SJSA1 (cell line): Measurements from ENCODE around the gene P2RX7. TPM values are rescaled to one million over a fixed set of nuclear protein-coding genes. Genes with fewer than 3 reads are reported as not detected.
"Not testable (repeated sequence)": the region's sequence is repeated elsewhere in the genome, so short reads cannot be mapped to it uniquely, and the experiment has no call there.

Source experiments
- DNase-seq, 2 experiments: peaks; one replicate each; pipeline ENCODE4 v3.0.0-alpha.2; 2015 to 2020; ENCODE audit warnings: low spot score in 2 of 2, low read depth in 1 of 2
- H3K27ac ChIP-seq: fragments of 250-450 bp; sonication (Bioruptor Pico); 2 replicates; pipeline ENCODE4 v1.5.1; 2020; ENCODE audit warnings: mild to moderate bottlenecking, moderate library complexity
- H3K27me3 ChIP-seq: fragments of 250-450 bp; sonication (Bioruptor Pico); replicated peaks from 2 replicates; pipeline ENCODE4 v1.5.1; 2020; ENCODE audit warnings: mild to moderate bottlenecking, moderate library complexity
- H3K36me3 ChIP-seq: fragments of 250-450 bp; sonication (Bioruptor Pico); 2 replicates; pipeline ENCODE4 v1.5.1; 2020; ENCODE audit warnings: mild to moderate bottlenecking
- H3K4me1 ChIP-seq: fragments of 250-450 bp; sonication (Bioruptor Pico); replicated peaks from 2 replicates; pipeline ENCODE4 v1.6.1; 2021; ENCODE audit warnings: mild to moderate bottlenecking
- H3K4me3 ChIP-seq: fragments of 250-450 bp; sonication (Bioruptor Pico); 2 replicates; pipeline ENCODE4 v1.5.1; 2020; ENCODE audit warnings: mild to moderate bottlenecking
- H3K9me3 ChIP-seq: fragments of 250-450 bp; sonication (Bioruptor Pico); replicated peaks from 2 replicates; pipeline ENCODE4 v1.5.1; 2020; ENCODE audit warnings: mild to moderate bottlenecking
- total RNA-seq: library from RNA; depleted of rRNA; stranded (reverse); fragments of >200 nt; shearing (Covaris generic); gene quantifications from 2 replicates; pipeline ENCODE4 v1.2.3, GENCODE V29; 2014

Gene P2RX7
- total RNA-seq, 1 experiment from 2014 or later = 3.1 TPM

DNA sequence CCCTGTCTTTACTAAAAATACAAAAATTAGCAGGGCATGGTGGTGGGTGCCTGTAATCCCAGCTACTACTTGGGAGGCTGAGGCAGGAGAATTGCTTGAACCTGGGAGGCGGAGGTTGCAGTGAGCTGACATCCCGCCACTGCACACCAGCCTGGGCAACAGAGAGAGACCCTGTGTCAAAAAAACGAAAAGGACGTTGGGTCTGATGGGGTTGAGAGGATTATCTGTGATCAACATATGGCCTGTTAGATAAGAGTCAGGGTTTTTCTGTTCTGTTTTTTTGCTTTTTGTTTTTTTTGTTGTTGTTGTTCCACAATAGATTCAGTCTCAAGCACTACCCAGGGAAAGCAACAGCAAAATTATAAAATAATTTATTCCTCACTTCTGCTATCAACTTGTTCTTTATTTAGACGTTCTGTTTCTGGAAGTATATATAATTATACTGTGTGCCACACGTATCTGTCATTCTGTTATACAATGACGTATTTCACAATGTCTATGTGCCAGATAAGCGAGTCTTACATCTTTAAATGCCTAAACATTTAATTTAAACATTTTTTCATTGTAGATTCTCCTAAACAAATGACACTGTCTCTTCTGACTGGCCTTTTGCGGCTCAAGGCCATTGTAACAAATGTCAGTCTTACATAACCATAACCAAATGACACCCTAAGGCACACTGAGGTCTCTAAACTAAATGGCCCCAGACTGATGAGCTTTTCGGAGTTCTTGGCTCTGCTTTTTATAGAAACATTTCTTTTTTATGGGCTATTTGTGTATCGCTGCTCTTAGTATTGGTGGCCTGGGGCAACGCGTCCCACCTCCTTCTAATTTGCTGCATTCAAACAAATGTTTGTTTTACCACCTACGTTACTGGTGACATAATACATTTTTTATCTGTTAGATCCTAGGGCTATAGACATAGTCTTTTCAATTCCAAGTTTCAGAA lies 70.0 kb downstream of the P2RX7 start:
- Histone ChIP-seq H3K9me3 (no peaks in the 10 kb centered on the region), H3K27me3 (no peaks in the 10 kb centered on the region), H3K4me1 (peaks cover 35% of the 10 kb centered on the region), H3K27ac (peak overlapping the region; percentile 46), H3K4me3 (no peak overlapping the region), H3K36me3 (no peaks in the 10 kb centered on the region)
- DNase-seq = peak in 1 of 2 experiments; percentile 71

DNA sequence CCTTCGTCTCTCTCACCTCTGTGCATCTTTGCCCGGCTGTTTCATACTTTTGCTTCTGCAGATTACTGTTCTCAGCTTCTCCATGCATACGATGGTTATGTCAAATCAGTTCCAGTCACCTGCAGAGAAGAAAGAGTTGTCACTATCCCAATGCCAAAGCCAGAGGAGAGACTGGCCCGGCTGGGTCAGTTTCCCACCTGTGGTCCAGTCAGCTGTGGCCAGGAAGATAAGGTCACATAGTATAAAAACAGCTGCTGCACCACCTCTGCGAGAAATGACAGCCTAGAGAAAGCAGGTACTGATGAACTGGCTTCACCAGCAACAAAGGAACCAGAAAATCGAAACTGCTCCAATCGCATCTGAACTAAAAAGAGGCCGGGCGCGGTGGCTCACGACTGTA lies 70.8 kb downstream of the P2RX7 start:
- no peaks in the 10 kb centered on the region for H3K36me3 ChIP-seq
- no peaks in the 10 kb centered on the region for H3K9me3 ChIP-seq
- H3K4me3 ChIP-seq = no peak overlapping the region
- no peak for DNase-seq
- peak overlapping the region; percentile 46 for H3K27ac ChIP-seq
- no peaks in the 10 kb centered on the region for H3K27me3 ChIP-seq
- H3K4me1 ChIP-seq = peaks cover 35% of the 10 kb centered on the region

DNA sequence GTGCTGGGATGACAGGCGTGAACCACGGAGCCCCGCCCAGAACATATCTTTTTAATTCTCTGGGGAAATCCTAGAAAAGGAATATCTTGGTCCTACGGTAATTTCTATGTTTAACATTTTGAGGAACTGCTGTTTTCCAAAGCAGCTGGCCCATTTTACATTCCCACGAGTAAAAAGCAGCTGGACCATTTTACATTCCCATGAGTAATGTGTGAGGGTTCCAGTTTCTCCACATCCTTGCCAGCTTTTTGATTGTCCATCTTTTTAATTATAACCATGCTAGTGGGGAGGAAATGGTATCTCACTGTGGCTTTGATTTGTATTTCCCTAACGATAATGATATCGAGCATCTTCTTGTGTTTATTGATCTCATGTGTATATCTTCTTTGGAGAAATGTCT lies 72.8 kb downstream of the P2RX7 start:
- Histone ChIP-seq H3K27me3 (no peaks in the 10 kb centered on the region), H3K9me3 (no peaks in the 10 kb centered on the region), H3K4me3 (no peak overlapping the region), H3K4me1 (peaks cover 41% of the 10 kb centered on the region), H3K27ac (no peak overlapping the region), H3K36me3 (peaks cover 5% of the 10 kb centered on the region)
- no peak for DNase-seq

DNA sequence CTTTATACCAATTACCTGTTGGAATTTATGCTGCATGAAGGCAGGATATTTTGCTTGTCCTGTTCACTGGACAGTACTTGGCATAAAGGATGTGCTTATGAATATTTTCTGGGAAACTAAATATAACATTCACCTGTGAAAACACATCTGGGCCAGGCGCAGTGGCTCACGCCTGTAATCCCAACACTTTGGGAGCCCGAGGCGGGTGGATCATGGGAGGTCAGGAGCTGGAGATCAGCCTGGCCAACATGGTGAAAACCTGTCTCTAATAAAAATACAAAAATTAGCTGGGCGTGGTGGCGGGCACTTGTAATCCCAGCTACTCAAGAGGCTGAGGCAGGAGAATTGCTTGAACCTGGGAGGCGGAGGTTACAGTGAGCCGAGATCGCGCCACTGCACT lies 75.9 kb downstream of the P2RX7 start:
- H3K4me3 ChIP-seq, H3K27me3 ChIP-seq, DNase-seq, H3K27ac ChIP-seq, H3K9me3 ChIP-seq: not testable (repeated sequence)
- Histone ChIP-seq H3K36me3 (peaks cover 20% of the 10 kb centered on the region), H3K4me1 (peaks cover 35% of the 10 kb centered on the region)

DNA sequence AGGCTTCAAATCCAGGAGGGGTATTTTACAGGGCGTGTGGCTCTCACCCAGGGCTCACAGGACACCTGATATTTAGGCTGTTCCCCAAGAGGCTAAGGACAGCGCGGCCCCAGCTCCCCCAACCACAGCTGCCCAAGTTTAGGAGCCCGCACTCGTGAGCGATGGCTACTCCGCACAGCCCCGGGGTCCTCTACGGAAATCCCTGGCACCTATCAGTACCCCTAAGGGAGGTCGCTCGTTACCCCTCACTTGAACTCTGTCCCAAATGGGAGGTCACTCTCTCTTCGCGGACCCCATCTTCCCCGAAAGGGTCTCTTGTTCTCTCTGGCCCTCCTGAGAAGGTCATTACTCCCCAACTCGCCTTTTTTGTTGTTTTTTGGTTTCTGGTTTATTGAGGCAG lies 76.5 kb downstream of the P2RX7 start:
- H3K4me3 ChIP-seq = no peak overlapping the region
- peaks cover 25% of the 10 kb centered on the region for H3K36me3 ChIP-seq
- no peaks in the 10 kb centered on the region for H3K9me3 ChIP-seq
- H3K27me3 ChIP-seq = no peaks in the 10 kb centered on the region
- H3K4me1 ChIP-seq = peaks cover 35% of the 10 kb centered on the region
- no peak overlapping the region for H3K27ac ChIP-seq
- no peak for DNase-seq

DNA sequence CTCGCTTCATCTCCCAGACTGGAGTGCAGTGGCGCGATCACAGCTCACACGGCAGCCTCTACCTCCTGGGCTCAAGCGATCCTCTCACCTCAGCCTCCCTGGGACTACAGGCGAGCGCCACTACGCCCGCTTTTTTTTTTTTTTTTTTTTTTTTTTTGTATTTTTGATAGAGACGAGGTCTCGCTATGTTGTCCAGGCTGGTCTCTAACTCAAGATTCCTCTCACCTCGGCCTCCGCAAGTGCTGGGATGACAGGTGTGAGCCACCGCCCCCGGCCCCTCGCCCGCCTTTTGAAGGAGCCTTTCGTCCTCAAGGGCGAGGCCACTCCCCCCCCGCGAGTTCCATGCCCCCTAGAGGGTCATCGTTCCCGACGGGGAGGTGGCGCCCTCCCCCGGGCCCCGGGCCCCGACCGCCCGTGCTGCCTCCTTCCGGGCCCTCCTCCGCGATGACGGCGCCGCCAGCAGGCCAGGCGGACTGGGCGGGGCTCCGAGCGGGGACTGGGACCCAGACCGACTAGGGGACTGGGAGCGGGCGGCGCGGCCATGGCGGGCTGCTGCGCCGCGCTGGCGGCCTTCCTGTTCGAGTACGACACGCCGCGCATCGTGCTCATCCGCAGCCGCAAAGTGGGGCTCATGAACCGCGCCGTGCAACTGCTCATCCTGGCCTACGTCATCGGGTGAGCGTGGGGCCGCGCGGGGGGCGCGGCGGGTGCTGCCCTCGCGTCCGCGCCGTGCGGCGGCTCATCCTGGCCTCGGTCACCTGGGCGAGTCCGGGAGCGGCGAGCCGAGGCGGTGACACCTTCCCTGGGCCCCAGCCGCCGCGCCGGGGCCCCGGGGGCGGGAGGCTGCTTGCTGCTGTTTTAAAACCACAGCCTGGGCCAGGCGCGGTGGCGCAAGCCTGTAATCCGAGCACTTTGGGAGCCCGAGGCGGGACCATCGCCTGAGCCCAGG lies 77.2 kb downstream of the P2RX7 start, which contains the start of gene P2RX4:
P2RX4 (plus strand) TSS at position 506 of the 949 bp plus-strand sequence; CDS start at position 542, 36 bp downstream.
- Histone ChIP-seq H3K4me3 (peak within 1 kb of the TSS; percentile 87), H3K27me3 (no peaks in the 10 kb centered on the region), H3K36me3 (peaks cover 26% of the 10 kb centered on the region), H3K27ac (peak within 1 kb of the TSS; percentile 88), H3K9me3 (no peaks in the 10 kb centered on the region), H3K4me1 (peaks cover 35% of the 10 kb centered on the region)
- DNase-seq = peak; percentile 82 to 88

DNA sequence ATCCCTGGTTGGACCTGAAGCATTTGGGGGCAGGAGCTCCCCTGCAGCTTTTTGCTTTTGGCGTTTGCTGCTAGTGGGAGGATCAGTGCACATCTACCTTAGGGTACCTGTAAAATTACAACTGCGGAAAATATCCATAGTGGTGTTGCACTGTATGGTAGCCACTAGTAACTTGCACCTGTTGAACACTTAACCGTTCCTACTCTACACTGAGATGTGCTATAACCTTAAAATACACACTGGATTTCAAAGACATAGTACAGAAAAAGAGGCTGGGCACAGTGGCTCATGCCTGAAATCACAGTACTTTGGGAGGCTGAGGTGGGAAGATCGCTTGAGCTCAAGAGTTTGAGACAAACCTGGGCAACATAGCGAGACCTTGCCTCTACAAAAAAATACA lies 80.2 kb downstream of the P2RX7 start:
- H3K4me3 ChIP-seq = no peak overlapping the region
- H3K27ac ChIP-seq = no peak overlapping the region
- peaks cover 41% of the 10 kb centered on the region for H3K4me1 ChIP-seq
- no peaks in the 10 kb centered on the region for H3K9me3 ChIP-seq
- DNase-seq = no peak
- H3K27me3 ChIP-seq = no peaks in the 10 kb centered on the region
- H3K36me3 ChIP-seq = peaks cover 36% of the 10 kb centered on the region

DNA sequence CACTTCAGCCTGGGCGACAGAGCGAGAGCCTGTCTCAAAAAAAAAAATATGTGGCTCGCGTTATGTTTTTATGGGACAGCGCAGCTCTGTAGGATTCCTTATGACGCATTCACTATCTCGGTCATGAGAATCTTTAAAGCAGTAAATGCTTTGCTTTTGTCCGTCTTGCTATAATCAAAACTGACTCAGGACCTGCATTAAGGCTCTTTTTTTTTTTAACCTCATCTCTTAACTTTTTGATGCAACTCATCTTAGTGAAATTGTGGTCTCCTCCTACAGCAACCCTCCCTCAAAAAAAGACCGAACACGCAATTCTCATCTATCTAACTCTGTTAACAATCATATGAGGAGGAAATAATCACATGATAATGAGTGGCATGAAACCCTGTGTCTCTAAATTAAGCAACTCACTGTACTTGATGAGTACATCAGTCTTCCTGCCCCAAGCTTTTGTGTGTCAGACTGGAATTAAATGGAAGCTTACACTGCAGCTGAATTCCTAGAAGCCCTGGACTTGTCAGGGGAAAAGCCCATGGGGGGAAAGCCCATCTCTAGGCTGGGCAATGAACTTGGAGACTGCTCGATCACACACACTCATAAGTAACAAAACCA lies 81.6 kb downstream of the P2RX7 start:
- Histone ChIP-seq H3K4me3 (no peak overlapping the region), H3K27ac (peak overlapping the region; percentile 40), H3K4me1 (peaks cover 41% of the 10 kb centered on the region), H3K9me3 (no peaks in the 10 kb centered on the region), H3K36me3 (peaks cover 50% of the 10 kb centered on the region), H3K27me3 (no peaks in the 10 kb centered on the region)
- no peak for DNase-seq

DNA sequence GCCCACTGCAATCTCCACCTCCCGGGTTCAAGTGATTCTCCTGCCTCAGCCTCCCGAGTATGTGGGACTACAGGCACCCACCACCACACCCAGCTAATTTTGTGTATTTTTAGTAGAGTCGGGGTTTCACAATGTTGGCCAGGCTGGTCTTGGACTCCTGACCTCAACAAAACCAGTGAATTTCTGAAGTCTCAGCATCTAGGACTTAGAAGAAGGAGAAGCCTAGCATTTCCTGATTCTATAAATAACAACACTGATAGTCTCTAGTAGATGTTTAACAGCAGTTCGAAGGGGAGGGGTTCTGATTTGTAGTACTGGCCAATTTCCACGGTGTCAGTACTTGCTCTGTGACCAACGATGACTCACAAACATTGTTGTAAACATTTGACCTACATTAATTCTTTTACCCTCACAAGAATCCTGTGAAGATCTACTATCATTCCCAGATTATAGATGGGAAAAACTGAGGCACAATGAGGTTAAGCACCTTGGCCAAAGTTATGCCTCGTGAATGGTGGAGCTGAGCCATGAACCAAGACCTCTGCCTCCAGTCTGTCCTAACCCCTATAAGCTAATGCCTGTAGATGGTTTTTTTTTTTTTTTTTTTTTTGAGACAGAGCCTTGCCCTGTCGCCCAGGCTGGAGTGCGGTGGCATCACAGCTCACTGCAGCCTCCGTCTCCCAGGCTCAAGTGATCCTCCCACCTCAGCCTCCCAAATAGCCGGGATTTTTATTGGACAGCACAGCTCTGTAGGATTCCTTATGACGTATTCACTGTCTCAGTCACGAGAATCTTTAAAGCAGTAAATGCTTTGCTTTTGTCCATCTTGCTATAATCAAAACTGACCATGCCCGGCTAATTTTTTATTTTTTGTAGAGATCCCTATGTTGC lies 82.4 kb downstream of the P2RX7 start:
- H3K9me3 ChIP-seq = no peaks in the 10 kb centered on the region
- no peak overlapping the region for H3K4me3 ChIP-seq
- peaks cover 39% of the 10 kb centered on the region for H3K4me1 ChIP-seq
- H3K36me3 ChIP-seq = peaks cover 52% of the 10 kb centered on the region
- DNase-seq = peak; percentile 70 to 80
- H3K27me3 ChIP-seq = no peaks in the 10 kb centered on the region
- H3K27ac ChIP-seq = peak overlapping the region; percentile 40

DNA sequence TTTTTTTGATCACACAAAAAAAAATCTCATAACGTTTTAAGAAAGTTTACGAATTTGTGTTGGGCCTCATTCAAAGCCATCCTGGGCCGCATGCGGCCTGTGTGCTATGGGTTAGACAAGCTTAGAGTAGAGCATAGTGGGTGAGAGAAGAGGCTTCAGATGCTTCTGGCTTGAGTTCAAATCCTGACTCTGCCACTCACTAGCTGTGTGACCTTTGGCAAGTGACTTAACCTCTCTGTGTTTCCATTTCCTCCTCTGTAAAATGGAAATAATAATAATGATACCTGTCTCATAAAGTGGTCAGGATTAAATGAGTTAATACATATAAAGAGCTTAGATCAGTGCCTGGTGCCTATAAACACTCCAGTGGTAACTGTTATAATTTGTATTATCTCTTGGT lies 83.4 kb downstream of the P2RX7 start:
- H3K27me3 ChIP-seq = no peaks in the 10 kb centered on the region
- H3K4me1 ChIP-seq = peaks cover 32% of the 10 kb centered on the region
- H3K27ac ChIP-seq = no peak overlapping the region
- H3K36me3 ChIP-seq = peaks cover 57% of the 10 kb centered on the region
- no peak overlapping the region for H3K4me3 ChIP-seq
- H3K9me3 ChIP-seq = no peaks in the 10 kb centered on the region
- DNase-seq = no peak

DNA sequence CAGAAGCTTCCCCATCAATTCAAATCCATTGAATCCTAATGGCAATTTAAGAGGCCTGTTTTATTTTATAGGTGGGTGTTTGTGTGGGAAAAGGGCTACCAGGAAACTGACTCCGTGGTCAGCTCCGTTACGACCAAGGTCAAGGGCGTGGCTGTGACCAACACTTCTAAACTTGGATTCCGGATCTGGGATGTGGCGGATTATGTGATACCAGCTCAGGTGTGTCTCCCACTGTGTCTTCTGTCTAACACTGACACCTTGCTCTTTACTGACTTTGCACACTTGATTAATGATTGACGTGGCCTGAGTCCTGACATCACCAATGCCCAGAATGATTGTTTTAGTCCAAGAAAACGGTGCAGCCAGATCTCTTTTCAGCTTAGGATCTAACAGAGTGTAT lies 84.4 kb downstream of the P2RX7 start:
- no peak overlapping the region for H3K27ac ChIP-seq
- peaks cover 59% of the 10 kb centered on the region for H3K36me3 ChIP-seq
- DNase-seq = no peak
- H3K9me3 ChIP-seq = no peaks in the 10 kb centered on the region
- H3K27me3 ChIP-seq = no peaks in the 10 kb centered on the region
- no peak overlapping the region for H3K4me3 ChIP-seq
- H3K4me1 ChIP-seq = peaks cover 24% of the 10 kb centered on the region

DNA sequence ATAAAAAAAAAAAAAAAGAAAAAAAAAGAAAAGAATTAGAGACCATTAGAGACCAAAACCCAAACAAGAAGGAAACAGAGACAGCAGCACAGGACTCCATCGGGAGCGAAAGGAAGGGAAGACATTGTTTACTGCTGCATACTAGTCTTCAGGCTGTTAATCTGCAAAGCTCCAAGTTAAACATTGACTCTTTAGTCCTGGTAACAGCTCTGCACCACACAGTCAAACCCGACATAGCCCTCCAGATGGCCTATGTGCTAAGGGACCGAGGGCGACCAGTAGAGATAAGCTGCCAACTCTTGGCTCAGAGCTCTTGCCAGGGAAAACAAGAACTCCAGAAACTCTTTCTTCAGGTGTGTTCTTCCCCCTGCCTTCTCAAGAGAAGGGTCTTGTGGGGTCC lies 85.1 kb downstream of the P2RX7 start:
- H3K36me3 ChIP-seq = peaks cover 60% of the 10 kb centered on the region
- H3K9me3 ChIP-seq = no peaks in the 10 kb centered on the region
- H3K4me1 ChIP-seq = peaks cover 24% of the 10 kb centered on the region
- H3K27ac ChIP-seq = no peak overlapping the region
- H3K4me3 ChIP-seq = no peak overlapping the region
- DNase-seq = no peak
- no peaks in the 10 kb centered on the region for H3K27me3 ChIP-seq
